OCI-LY1 (cell line): ENCODE measurements around the gene GRK5.

Source experiments
- EZH2 ChIP-seq: fragments of 200-600 bp; sonication (generic), shearing (Covaris generic); IDR thresholded peaks from 2 replicates; pipeline ENCODE4 v1.8.0; 2017; ENCODE audit warnings: borderline replicate concordance, mixed run types, mild to moderate bottlenecking, antibody characterized with exemption, low read length, moderate library complexity, mixed read lengths
- TF ChIP-seq, protein P1 (sequence below): fragments of 200-600 bp; sonication (generic), shearing (Covaris generic); IDR thresholded peaks from 2 replicates; pipeline ENCODE4 v1.5.1; 2017; ENCODE audit warnings: mild to moderate bottlenecking, antibody characterized with exemption, low read length, moderate library complexity, mixed read lengths

DNA sequence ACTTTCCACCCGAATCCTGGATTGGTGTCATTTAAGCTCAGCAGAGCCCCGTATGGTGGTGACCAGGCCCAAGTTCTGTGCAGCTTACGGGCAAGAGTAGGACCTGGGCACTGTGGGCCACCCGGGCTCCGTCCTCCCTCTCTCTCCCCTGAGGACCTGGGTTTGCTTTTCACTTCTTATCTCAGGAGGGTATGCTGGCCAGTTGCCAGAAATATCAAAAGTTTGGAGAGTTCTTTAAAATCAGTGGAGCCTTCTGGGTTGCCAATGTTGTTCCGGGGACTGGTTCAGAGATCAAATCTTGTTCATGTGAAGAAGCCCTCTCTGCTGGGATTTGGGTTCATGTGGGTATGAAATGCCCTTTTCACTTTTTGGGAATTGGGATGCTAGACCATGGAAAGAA, 145.4 kb downstream of the GRK5 start:
- TF ChIP-seq, protein P1, sequence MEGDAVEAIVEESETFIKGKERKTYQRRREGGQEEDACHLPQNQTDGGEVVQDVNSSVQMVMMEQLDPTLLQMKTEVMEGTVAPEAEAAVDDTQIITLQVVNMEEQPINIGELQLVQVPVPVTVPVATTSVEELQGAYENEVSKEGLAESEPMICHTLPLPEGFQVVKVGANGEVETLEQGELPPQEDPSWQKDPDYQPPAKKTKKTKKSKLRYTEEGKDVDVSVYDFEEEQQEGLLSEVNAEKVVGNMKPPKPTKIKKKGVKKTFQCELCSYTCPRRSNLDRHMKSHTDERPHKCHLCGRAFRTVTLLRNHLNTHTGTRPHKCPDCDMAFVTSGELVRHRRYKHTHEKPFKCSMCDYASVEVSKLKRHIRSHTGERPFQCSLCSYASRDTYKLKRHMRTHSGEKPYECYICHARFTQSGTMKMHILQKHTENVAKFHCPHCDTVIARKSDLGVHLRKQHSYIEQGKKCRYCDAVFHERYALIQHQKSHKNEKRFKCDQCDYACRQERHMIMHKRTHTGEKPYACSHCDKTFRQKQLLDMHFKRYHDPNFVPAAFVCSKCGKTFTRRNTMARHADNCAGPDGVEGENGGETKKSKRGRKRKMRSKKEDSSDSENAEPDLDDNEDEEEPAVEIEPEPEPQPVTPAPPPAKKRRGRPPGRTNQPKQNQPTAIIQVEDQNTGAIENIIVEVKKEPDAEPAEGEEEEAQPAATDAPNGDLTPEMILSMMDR, result no peak
- TF ChIP-seq EZH2, result no peak
